Measurements from ENCODE around the gene LDAH.

GRCh38 chr2:20663196-20664070, 159.5 kb downstream of the LDAH start:
- TF ChIP-seq CTCF (IDR thresholded peaks at IDR 0.05) (no peak), POLR2AphosphoS5 (IDR thresholded peaks at IDR 0.05; ENCODE audit: low read depth, low read length) (no peak), REST (IDR thresholded peaks at IDR 0.05; ENCODE audit: insufficient read depth in 1 of 2, low read depth in 2 of 2, low read length in 1 of 2) (no peak), SIN3A (IDR thresholded peaks at IDR 0.05; ENCODE audit: borderline replicate concordance, insufficient read depth, low read depth, low read length) (no peak)

Measured in Panc1 (cell line).